Tibial nerve (tissue), 4 donors: ENCODE data around the gene PGRMC1.

Experiments used
- CTCF ChIP-seq, 5 experiments: fragments of 200-600 bp in 3 of 5; fragments of 450-650 bp in 2 of 5; sonication (generic) in 3 of 5; IDR thresholded peaks; one replicate each; pipeline ENCODE4 v1.5.1; 2016 to 2019; ENCODE audit warnings: antibody characterized with exemption in 5 of 5, mild to moderate bottlenecking in 3 of 5, moderate library complexity in 2 of 5
- EP300 ChIP-seq, 2 donors: sonication (generic); formaldehyde crosslinking; IDR thresholded peaks; one replicate each; pipeline ENCODE4 v1.6.1; 2017; ENCODE audit warnings: antibody characterized with exemption in 2 of 2, mild to moderate bottlenecking in 1 of 2
- POLR2A ChIP-seq, 2 donors: fragments of 450-650 bp; IDR thresholded peaks; one replicate each; pipeline ENCODE4 v1.6.1; 2017; ENCODE audit warnings: antibody characterized with exemption in 2 of 2, mild to moderate bottlenecking in 2 of 2, moderate library complexity in 2 of 2

- TF ChIP-seq POLR2A (IDR thresholded peaks at IDR 0.05) (no peak), CTCF (IDR thresholded peaks at IDR 0.05) (no peak), EP300 (IDR thresholded peaks at IDR 0.05) (no peak)
Measured at GRCh38 chrX:119186763-119187162, 49.3 kb upstream of the PGRMC1 start.
